NCI-H2227 (cell line): Measurements from ENCODE around the gene MEIS1.
A peak's percentile ranks its signal among the peaks of the same experiment; 100 is the strongest.

Experiments used
- DNase-seq: peaks from one replicate; lab custom pipeline; 2025; ENCODE audit not compliant: unreplicated experiment; lab: John Stamatoyannopoulos, UW

Gene MEIS1

GRCh38 chr2:66579186-66580126, 144.5 kb downstream of the MEIS1 start:
- no peak for DNase-seq

- DNase-seq: no peak
These were observed 145.5 kb downstream of the MEIS1 start for GRCh38 chr2:66580166-66581049.

- DNase-seq: no peak
These were observed 146.6 kb downstream of the MEIS1 start for GRCh38 chr2:66581339-66582103.

GRCh38 chr2:66582104-66582986, 147.4 kb downstream of the MEIS1 start:
- no peak for DNase-seq

GRCh38 chr2:66582987-66583880, 148.3 kb downstream of the MEIS1 start:
- no peak for DNase-seq

- DNase-seq: no peak
These were observed 149.0 kb downstream of the MEIS1 start for GRCh38 chr2:66583881-66584280.

GRCh38 chr2:66585587-66585986, 150.7 kb downstream of the MEIS1 start:
- DNase-seq: no peak

- DNase-seq: no peak
These were observed 152.3 kb downstream of the MEIS1 start for GRCh38 chr2:66587216-66587615.

- DNase-seq: no peak
These were observed 159.1 kb downstream of the MEIS1 start for GRCh38 chr2:66594001-66594400.

GRCh38 chr2:66595556-66595955, 160.6 kb downstream of the MEIS1 start:
- no peak for DNase-seq

GRCh38 chr2:66596256-66596655, 161.3 kb downstream of the MEIS1 start:
- DNase-seq: peak; percentile 33

- DNase-seq: no peak
These were observed 166.7 kb downstream of the MEIS1 start for GRCh38 chr2:66601624-66602023.

GRCh38 chr2:66602341-66602740, 167.4 kb downstream of the MEIS1 start:
- DNase-seq: no peak

- no peak for DNase-seq
These were observed 169.4 kb downstream of the MEIS1 start for GRCh38 chr2:66604326-66604725.

- DNase-seq: no peak
These were observed 170.1 kb downstream of the MEIS1 start for GRCh38 chr2:66604976-66605375.

GRCh38 chr2:66607152-66607551, 172.2 kb downstream of the MEIS1 start:
- no peak for DNase-seq
